IMR-90 (cell line): Measurements from ENCODE around the gene CDH23. TPM values are rescaled to one million over a fixed set of nuclear protein-coding genes. Genes with fewer than 3 reads are reported as not detected.

Source experiments
- ATAC-seq: fragments of 200-7000 bp; cut with Tn5 transposase; 2 replicates; pipeline ENCODE4 v1.9.1; 2020; ENCODE audit warnings: low read depth, mild to moderate bottlenecking, moderate library complexity
- BruUV-seq: library from RNA; stranded (reverse); fragments of 400-500 nt; replicated peaks from 2 replicates; lab custom pipeline; 2021; lab: Mats Ljungman, UMichigan
- CTCF ChIA-PET: fragments of 300-600 bp; formaldehyde crosslinking; extraction: SDS; loops from one replicate; lab custom pipeline; 2021; ENCODE audit warnings: antibody characterized with exemption; lab: Yijun Ruan, JAX
- POLR2A ChIA-PET: fragments of 300-600 bp; sonication (Branson Sonifier 250); formaldehyde crosslinking; loops from one replicate; lab custom pipeline; 2022; ENCODE audit warnings: antibody characterized with exemption; ENCODE audit not compliant: unreplicated experiment; lab: Charles Lee
- DNase-seq: peaks from one replicate; pipeline ENCODE4 v3.0.0; 2013
- H2AFZ ChIP-seq: replicated peaks from 2 replicates; pipeline ENCODE3; 2013; ENCODE audit warnings: low read length, mild to moderate bottlenecking; ENCODE audit not compliant: poor library complexity
- H2AK5ac ChIP-seq: 2 replicates; pipeline ENCODE4 v1.6.1; 2013; ENCODE audit warnings: low read depth, low read length, inconsistent platforms
- H2AK9ac ChIP-seq: replicated peaks from 2 replicates; pipeline ENCODE3; 2013; ENCODE audit warnings: mild to moderate bottlenecking, low read depth, low read length, moderate library complexity; ENCODE audit not compliant: poor library complexity
- H2BK120ac ChIP-seq: 2 replicates; pipeline ENCODE4 v1.6.1; 2013; ENCODE audit warnings: low read depth, low read length, inconsistent platforms
- H2BK15ac ChIP-seq: 3 replicates; pipeline ENCODE4 v1.6.1; 2013; ENCODE audit warnings: low read depth, low read length, inconsistent platforms
- H2BK20ac ChIP-seq: 2 replicates; pipeline ENCODE4 v1.6.1; 2013; ENCODE audit warnings: low read depth, mild to moderate bottlenecking, inconsistent platforms, low read length, moderate library complexity
- H2BK5ac ChIP-seq: 2 replicates; pipeline ENCODE4 v1.6.1; 2013; ENCODE audit warnings: mild to moderate bottlenecking, low read depth, low read length, inconsistent platforms; ENCODE audit not compliant: poor library complexity, severe bottlenecking
- H3K14ac ChIP-seq: replicated peaks from 2 replicates; pipeline ENCODE4 v1.6.1; 2013; ENCODE audit warnings: low read depth, low read length, inconsistent platforms
- H3K18ac ChIP-seq: 2 replicates; pipeline ENCODE4 v1.6.1; 2013; ENCODE audit warnings: low read depth, low read length, control low read depth
- H3K23ac ChIP-seq: 2 replicates; pipeline ENCODE4 v1.6.1; 2013; ENCODE audit warnings: low read depth, low read length, inconsistent platforms
- H3K27ac ChIP-seq: 2 replicates; pipeline ENCODE4 v1.5.1; 2013; ENCODE audit warnings: mild to moderate bottlenecking, control low read depth, low read length; ENCODE audit not compliant: insufficient read depth
- H3K27me3 ChIP-seq: 2 replicates; pipeline ENCODE4 v1.6.1; 2013; ENCODE audit warnings: low read length; ENCODE audit not compliant: control insufficient read depth, insufficient read depth
- H3K36me3 ChIP-seq: 2 replicates; pipeline ENCODE4 v1.6.1; 2013; ENCODE audit warnings: low read length, mixed read lengths; ENCODE audit not compliant: control insufficient read depth, insufficient read depth
- H3K4ac ChIP-seq: 2 replicates; pipeline ENCODE4 v1.6.1; 2013; ENCODE audit warnings: low read depth, low read length, inconsistent platforms
- H3K4me1 ChIP-seq: 2 replicates; pipeline ENCODE4 v1.6.1; 2013; ENCODE audit warnings: low read length, mixed read lengths; ENCODE audit not compliant: control insufficient read depth, insufficient read depth
- H3K4me2 ChIP-seq: 2 replicates; pipeline ENCODE4 v1.6.1; 2013; ENCODE audit warnings: low read depth, mild to moderate bottlenecking, control low read depth, low read length, moderate library complexity
- H3K4me3 ChIP-seq: 2 replicates; pipeline ENCODE4 v1.5.1; 2013; ENCODE audit warnings: low read depth, mild to moderate bottlenecking, control low read depth, low read length, moderate library complexity; ENCODE audit not compliant: insufficient read depth
- H3K56ac ChIP-seq: 2 replicates; pipeline ENCODE4 v1.6.1; 2013; ENCODE audit warnings: low read length, inconsistent platforms; ENCODE audit not compliant: insufficient read depth; ENCODE audit errors: extremely low read depth
- H3K79me1 ChIP-seq, 2 experiments: 2 replicates each; pipeline ENCODE4 v1.6.1; 2013; ENCODE audit warnings: low read length in 2 of 2, inconsistent platforms in 1 of 2, low read depth in 1 of 2
- H3K9ac ChIP-seq: 2 replicates; pipeline ENCODE4 v1.6.1; 2013; ENCODE audit warnings: low read depth, low read length, control low read depth
- H3K9me1 ChIP-seq: 2 replicates; pipeline ENCODE4 v1.6.1; 2013; ENCODE audit warnings: low read length, inconsistent platforms; ENCODE audit not compliant: insufficient read depth
- H3K9me3 ChIP-seq: 2 replicates; pipeline ENCODE4 v1.6.1; 2013; ENCODE audit warnings: low read length; ENCODE audit not compliant: control insufficient read depth, insufficient read depth
- H4K20me1 ChIP-seq: 2 replicates; pipeline ENCODE4 v1.6.1; 2013; ENCODE audit warnings: low read length, inconsistent platforms; ENCODE audit not compliant: insufficient read depth
- H4K5ac ChIP-seq: 2 replicates; pipeline ENCODE4 v1.6.1; 2013; ENCODE audit warnings: mild to moderate bottlenecking, low read depth, low read length, control low read depth
- H4K8ac ChIP-seq, 2 experiments: 2 replicates each; pipeline ENCODE4 v1.6.1; 2013; ENCODE audit warnings: low read depth in 2 of 2, low read length in 2 of 2, control low read depth in 1 of 2, inconsistent platforms in 1 of 2
- H4K91ac ChIP-seq: 2 replicates; pipeline ENCODE4 v1.6.1; 2013; ENCODE audit warnings: low read depth, low read length, inconsistent platforms; ENCODE audit not compliant: insufficient read depth
- BHLHE40 ChIP-seq: fragments of 150-350 bp; IDR thresholded peaks from 2 replicates; pipeline ENCODE4 v1.6.1; 2016; ENCODE audit warnings: mild to moderate bottlenecking, low read depth, low read length
- CEBPB ChIP-seq: IDR thresholded peaks from 2 replicates; pipeline ENCODE4 v1.6.1; 2012; ENCODE audit warnings: low read depth, low read length, improper control_type of control experiment
- CHD1 ChIP-seq: IDR thresholded peaks from 2 replicates; pipeline ENCODE4 v1.6.1; 2012; ENCODE audit warnings: low read depth, low read length, improper control_type of control experiment
- CTCF ChIP-seq: conservative IDR thresholded peaks from 2 replicates; pipeline ENCODE4 v1.5.1; 2012; ENCODE audit warnings: mild to moderate bottlenecking, low read depth, low read length, improper control_type of control experiment
- ELK1 ChIP-seq: fragments of 150-350 bp; IDR thresholded peaks from 2 replicates; pipeline ENCODE4 v1.6.1; 2016; ENCODE audit warnings: low read depth, mild to moderate bottlenecking, low read length, moderate library complexity, borderline replicate concordance
- FOS ChIP-seq: fragments of 150-350 bp; IDR thresholded peaks from 2 replicates; pipeline ENCODE4 v1.6.1; 2016; ENCODE audit warnings: low read depth, low read length
- MAFK ChIP-seq: IDR thresholded peaks from 2 replicates; pipeline ENCODE4 v1.6.1; 2012; ENCODE audit warnings: low read depth, low read length, improper control_type of control experiment
- MAZ ChIP-seq: IDR thresholded peaks from 2 replicates; pipeline ENCODE4 v1.6.1; 2012; ENCODE audit warnings: low read depth, mild to moderate bottlenecking, low read length, improper control_type of control experiment, moderate library complexity, borderline replicate concordance
- MXI1 ChIP-seq: IDR thresholded peaks from 2 replicates; pipeline ENCODE4 v1.6.1; 2012; ENCODE audit warnings: low read depth, mild to moderate bottlenecking, low read length, moderate library complexity, borderline replicate concordance
- NFE2L2 ChIP-seq: fragments of 150-350 bp; IDR thresholded peaks from 2 replicates; pipeline ENCODE4 v1.6.1; 2016; ENCODE audit warnings: low read depth, mild to moderate bottlenecking, low read length
- POLR2A ChIP-seq: IDR thresholded peaks from 2 replicates; pipeline ENCODE4 v1.6.1; 2012; ENCODE audit warnings: mild to moderate bottlenecking, low read depth, low read length
- RAD21 ChIP-seq: IDR thresholded peaks from 2 replicates; pipeline ENCODE4 v1.6.1; 2012; ENCODE audit warnings: low read length, improper control_type of control experiment
- RCOR1 ChIP-seq: IDR thresholded peaks from 2 replicates; pipeline ENCODE4 v1.6.1; 2012; ENCODE audit warnings: mild to moderate bottlenecking, low read length, improper control_type of control experiment; ENCODE audit not compliant: insufficient replicate concordance
- RFX5 ChIP-seq: IDR thresholded peaks from 2 replicates; pipeline ENCODE4 v1.8.0; 2012; ENCODE audit warnings: low read depth, mild to moderate bottlenecking, low read length, moderate library complexity
- SMC3 ChIP-seq: fragments of 150-350 bp; IDR thresholded peaks from 2 replicates; pipeline ENCODE4 v1.6.1; 2016; ENCODE audit warnings: low read depth, mild to moderate bottlenecking, antibody characterized with exemption, low read length, moderate library complexity
- USF2 ChIP-seq: fragments of 150-350 bp; IDR thresholded peaks from 2 replicates; pipeline ENCODE4 v1.6.1; 2017; ENCODE audit warnings: mild to moderate bottlenecking, antibody characterized with exemption, low read length, low read depth
- WGBS, 2 experiments: methylation state at CpG; one replicate each; pipeline versions ENCODE4 v1.1.5 to v1.1.7; 2013; ENCODE audit warnings: missing lambda C conversion rate in 2 of 2; ENCODE audit not compliant: insufficient read length in 1 of 2; ENCODE audit errors: extremely low coverage in 2 of 2; 5-methylcytosine and 5-hydroxymethylcytosine counted together
- dilution Hi-C: fragments of 300-500 bp; cut with HindIII; formaldehyde crosslinking; loops from one replicate; pipeline ENCODE4 v1.14.3; 2018; ENCODE audit warnings: low sequenced_read_pairs; ENCODE audit not compliant: unreplicated experiment
- in situ Hi-C: fragments of 300-500 bp; cut with MboI; formaldehyde crosslinking; loops from 3 replicates; pipeline ENCODE4 v1.14.3; 2019; ENCODE audit warnings: low sequenced_read_pairs, inconsistent platforms, mixed read lengths
- intact Hi-C: fragments of 100-400 bp; cut with micrococcal nuclease; formaldehyde crosslinking; loops from 2 replicates; pipeline ENCODE4 v1.10.0; 2022
- polyA plus RNA-seq, 3 experiments: library from polyadenylated mRNA; depleted of rRNA; stranded (reverse); fragments of >200 nt; gene quantifications; 2 replicates each; pipeline ENCODE4 v1.2.3, GENCODE V29; 2012; ENCODE audit warnings: low replicate concordance in 1 of 3
- total RNA-seq: library from RNA; depleted of rRNA; stranded (reverse); fragments of >200 nt; gene quantifications from 2 replicates; pipeline ENCODE4 v1.2.3, GENCODE V29; 2012

Gene CDH23
- total and polyA plus RNA-seq, 2 of the 4 experiments (the other 2 are of a cell fraction) = under 0.01 to 0.03 TPM

- H3K18ac ChIP-seq = no peak overlapping the region
- dilution Hi-C loops (no loop called here), in situ Hi-C loops (no loop called here), intact Hi-C loops (no loop called here)
- H2BK120ac ChIP-seq = no peak overlapping the region
- H3K14ac ChIP-seq = no peak overlapping the region
- no peaks in the 10 kb centered on the region for H3K9me1 ChIP-seq
- H3K23ac ChIP-seq = no peak overlapping the region
- no peak overlapping the region for H2BK15ac ChIP-seq
- H3K9me3 ChIP-seq = no peaks in the 10 kb centered on the region
- ATAC-seq (no peak), DNase-seq (no peak)
- TF ChIP-seq RCOR1 (no peak), NFE2L2 (no peak), ELK1 (no peak), MAFK (no peak), SMC3 (no peak), CHD1 (no peak), RFX5 (no peak), CEBPB (no peak), RAD21 (no peak), POLR2A (no peak), MAZ (no peak), CTCF (no peak), MXI1 (no peak), USF2 (no peak), FOS (no peak), BHLHE40 (no peak)
- no peak overlapping the region for H3K4me2 ChIP-seq
- POLR2A ChIA-PET = no interaction called here
- BruUV-seq = no TSS peak
- H3K9ac ChIP-seq = no peak overlapping the region
- H3K56ac ChIP-seq = no peak overlapping the region
- 80% methylated on average over 1 of the region's 6 CpGs; no CpG with 5 or more reads in 1 of the 2 experiments for WGBS, 2 experiments
- no peak overlapping the region for H4K5ac ChIP-seq
- CTCF ChIA-PET = no interaction called here
- H2AK5ac ChIP-seq = no peak overlapping the region
- no peak overlapping the region for H3K4me3 ChIP-seq
- H3K27ac ChIP-seq = no peak overlapping the region
- H3K4me1 ChIP-seq = no peaks in the 10 kb centered on the region
- H3K36me3 ChIP-seq = no peaks in the 10 kb centered on the region
- H2BK20ac ChIP-seq = no peak overlapping the region
- H2AK9ac ChIP-seq = no peak overlapping the region
- no peak overlapping the region for H4K91ac ChIP-seq
- no peaks in the 10 kb centered on the region for H4K20me1 ChIP-seq
- H2AFZ ChIP-seq = no peak overlapping the region
- no peak overlapping the region for H2BK5ac ChIP-seq
- H3K4ac ChIP-seq = no peak overlapping the region
- no peaks in the 10 kb centered on the region for H3K79me1 ChIP-seq
- peaks cover 23% of the 10 kb centered on the region for H3K27me3 ChIP-seq
- H4K8ac ChIP-seq = no peak overlapping the region
Observed at GRCh38 chr10:71798308-71798624, 401.5 kb downstream of the CDH23 start.
